ENCODE data around the gene TASP1.
"Not testable (repeated sequence)": the region's sequence is repeated elsewhere in the genome, so short reads cannot be mapped to it uniquely, and the experiment has no call there.

Gene TASP1

DNA sequence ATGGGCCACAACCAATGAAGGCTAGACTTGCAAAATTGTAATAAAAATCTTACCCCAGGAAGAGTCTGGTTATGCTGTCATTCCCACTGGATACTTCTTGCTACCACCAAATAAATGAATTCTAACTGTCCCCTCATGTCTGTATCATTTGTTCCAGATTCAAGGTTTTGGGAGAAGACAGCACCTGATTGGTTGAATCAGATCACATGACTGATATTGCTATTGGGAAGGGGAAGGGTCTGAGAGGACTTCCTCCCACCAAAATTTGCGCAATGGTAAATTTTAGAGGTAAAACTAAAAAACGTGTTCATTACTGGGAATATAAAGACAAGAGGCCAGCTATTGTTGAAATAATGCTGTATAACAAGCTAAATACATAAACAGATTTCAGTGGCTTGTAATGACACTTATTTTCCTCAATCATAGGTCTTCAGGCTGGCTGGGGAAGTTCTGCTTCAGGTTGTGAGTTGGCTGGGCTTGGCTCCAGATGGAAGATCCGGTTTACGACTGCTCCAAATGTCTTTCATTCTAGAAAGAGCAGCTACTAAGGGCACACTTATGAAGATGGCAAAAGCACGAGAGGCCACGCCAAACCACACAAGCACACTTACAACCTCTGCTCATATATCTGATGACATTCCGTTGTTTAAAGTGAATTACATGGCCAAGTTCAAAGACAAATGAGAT, 27.1 kb upstream of the TASP1 start:
- TF ChIP-seq, protein P1, sequence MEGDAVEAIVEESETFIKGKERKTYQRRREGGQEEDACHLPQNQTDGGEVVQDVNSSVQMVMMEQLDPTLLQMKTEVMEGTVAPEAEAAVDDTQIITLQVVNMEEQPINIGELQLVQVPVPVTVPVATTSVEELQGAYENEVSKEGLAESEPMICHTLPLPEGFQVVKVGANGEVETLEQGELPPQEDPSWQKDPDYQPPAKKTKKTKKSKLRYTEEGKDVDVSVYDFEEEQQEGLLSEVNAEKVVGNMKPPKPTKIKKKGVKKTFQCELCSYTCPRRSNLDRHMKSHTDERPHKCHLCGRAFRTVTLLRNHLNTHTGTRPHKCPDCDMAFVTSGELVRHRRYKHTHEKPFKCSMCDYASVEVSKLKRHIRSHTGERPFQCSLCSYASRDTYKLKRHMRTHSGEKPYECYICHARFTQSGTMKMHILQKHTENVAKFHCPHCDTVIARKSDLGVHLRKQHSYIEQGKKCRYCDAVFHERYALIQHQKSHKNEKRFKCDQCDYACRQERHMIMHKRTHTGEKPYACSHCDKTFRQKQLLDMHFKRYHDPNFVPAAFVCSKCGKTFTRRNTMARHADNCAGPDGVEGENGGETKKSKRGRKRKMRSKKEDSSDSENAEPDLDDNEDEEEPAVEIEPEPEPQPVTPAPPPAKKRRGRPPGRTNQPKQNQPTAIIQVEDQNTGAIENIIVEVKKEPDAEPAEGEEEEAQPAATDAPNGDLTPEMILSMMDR (IDR thresholded peaks at IDR 0.05; ENCODE audit: insufficient read depth, missing control alignments) = no peak
- FAIRE-seq = no peak

DNA sequence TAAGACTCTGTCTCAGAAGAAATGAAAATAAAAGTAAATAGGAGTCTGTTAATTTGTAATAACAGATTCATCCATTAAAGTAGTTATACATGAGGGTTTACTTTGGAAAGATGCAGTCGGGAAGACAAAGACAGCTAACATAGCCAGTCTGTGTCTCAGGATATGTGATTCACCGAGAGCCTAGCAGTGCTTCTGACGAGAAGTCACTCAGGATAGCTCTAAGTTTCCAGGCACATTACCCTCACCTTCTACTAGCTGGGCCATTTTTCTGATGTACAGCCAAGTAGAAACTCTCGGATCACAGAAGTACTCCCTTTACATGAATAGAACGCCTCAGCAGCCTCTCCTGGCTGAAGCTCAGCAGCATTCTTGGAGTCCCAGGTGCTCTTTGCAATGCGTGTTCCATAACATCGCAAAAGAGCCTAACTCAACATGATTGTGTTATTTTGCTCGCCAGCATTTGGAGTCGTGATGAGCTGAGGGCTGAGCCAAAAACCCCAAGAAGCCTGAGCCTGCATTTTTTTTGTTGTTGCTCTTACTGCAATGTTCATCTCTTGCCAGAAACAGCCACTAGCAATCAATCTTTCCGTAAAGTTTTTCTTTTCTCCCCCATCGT, 22.4 kb upstream of the TASP1 start:
- no peak for FAIRE-seq
- no peak for DNase-seq (ENCODE audit: insufficient read length, low spot score)
- TF ChIP-seq, protein P1 (IDR thresholded peaks at IDR 0.05; ENCODE audit: insufficient read depth, missing control alignments) = no peak

More for the DNA sequence above, 27.1 kb upstream of the TASP1 start:
- no peak for DNase-seq (ENCODE audit: insufficient read length, low spot score)

GRCh38 chr20:13659288-13659687, 20.6 kb upstream of the TASP1 start:
- no peak for FAIRE-seq
- DNase-seq (ENCODE audit: insufficient read length, low spot score) = no peak

DNA sequence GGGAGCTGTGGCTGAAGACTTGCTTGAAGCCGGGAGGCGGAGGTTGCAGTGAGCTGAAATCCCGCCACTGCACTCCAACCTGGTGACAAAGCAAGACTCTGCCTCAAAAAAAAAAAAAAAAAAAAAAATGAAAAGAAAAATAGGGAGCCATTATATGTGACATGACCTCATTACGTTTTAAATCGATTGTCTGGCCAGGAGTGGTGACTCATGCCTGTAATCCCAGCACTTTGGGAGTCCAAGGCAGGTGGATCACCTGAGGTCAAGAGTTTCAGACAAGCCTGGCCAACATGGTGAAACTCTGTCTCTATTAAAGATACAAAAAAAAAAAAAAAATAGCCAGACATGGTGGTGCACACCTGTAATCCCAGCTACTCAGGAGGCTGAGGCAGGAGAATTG, 19.3 kb upstream of the TASP1 start:
- not testable (repeated sequence) for FAIRE-seq; DNase-seq (ENCODE audit: insufficient read length, low spot score)

More at GRCh38 chr20:13659288-13659687, 20.6 kb upstream of the TASP1 start:
- TF ChIP-seq, protein P1 (IDR thresholded peaks at IDR 0.05; ENCODE audit: insufficient read depth, missing control alignments) = no peak

DNA sequence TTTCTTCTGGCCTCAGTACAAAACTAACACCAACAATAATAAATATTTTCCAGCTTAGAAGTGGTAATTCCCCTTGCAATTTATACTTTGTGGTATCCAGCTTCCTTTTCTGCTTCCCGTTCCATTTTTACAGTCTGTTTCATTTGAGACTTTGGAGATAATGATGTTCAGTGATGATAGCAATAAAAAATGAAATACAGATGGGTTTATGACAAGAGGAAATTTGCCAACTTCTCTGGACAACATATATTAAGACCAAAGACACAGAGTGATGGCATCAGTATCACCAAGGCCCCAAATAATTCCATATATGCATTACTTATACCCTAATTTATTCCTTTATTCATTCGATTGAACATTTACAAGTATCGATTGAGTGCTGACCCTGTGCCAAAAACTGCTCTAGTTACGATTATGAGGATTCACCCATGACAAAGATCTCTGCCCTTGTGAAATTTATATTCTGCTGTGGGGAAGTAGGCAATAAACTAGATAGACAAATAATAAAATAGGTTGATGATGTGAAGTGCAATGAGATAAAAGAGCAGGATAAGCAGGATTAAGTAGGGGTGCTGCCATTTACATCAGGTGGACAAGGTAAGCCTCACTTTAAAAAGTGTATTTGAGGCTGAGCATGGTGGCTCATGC, 18.1 kb upstream of the TASP1 start:
- FAIRE-seq (no peak), DNase-seq (ENCODE audit: insufficient read length, low spot score) (no peak)
- TF ChIP-seq, protein P1 (IDR thresholded peaks at IDR 0.05; ENCODE audit: insufficient read depth, missing control alignments) = no peak

- FAIRE-seq = no peak
Measured at GRCh38 chr20:13654463-13655023, 15.8 kb upstream of the TASP1 start.

GRCh38 chr20:13650474-13650873, 11.7 kb upstream of the TASP1 start:
- TF ChIP-seq, protein P1 (IDR thresholded peaks at IDR 0.05; ENCODE audit: insufficient read depth, missing control alignments) = no peak
- FAIRE-seq = no peak
- DNase-seq (ENCODE audit: insufficient read length, low spot score) = no peak

More at GRCh38 chr20:13654463-13655023, 15.8 kb upstream of the TASP1 start:
- TF ChIP-seq, protein P1 (IDR thresholded peaks at IDR 0.05; ENCODE audit: insufficient read depth, missing control alignments) = no peak
- no peak for DNase-seq (ENCODE audit: insufficient read length, low spot score)

Measured in D721Med (cell line).